ENCODE measurements around the gene HTR2B.

HTR2B gene

GRCh38 chr2:231124838-231125568 lies at the start of gene HTR2B:
Gene HTR2B (minus strand): TSS chr2:231125042. CDS start chr2:231123764, 1,278 bp downstream.
- TF ChIP-seq CTCF (IDR thresholded peaks at IDR 0.05; ENCODE audit: insufficient read depth, low read depth, low read length, missing control alignments) = no peak
- no peak within 1 kb of the TSS for H3K4me3 ChIP-seq (ENCODE audit: low read length)
- no peak for DNase-seq (ENCODE audit: low read depth)

GRCh38 chr2:231174211-231174651 lies 49.4 kb upstream of the HTR2B start:
- H3K4me3 ChIP-seq (ENCODE audit: low read length) = no peak overlapping the region
- no peak for TF ChIP-seq CTCF (IDR thresholded peaks at IDR 0.05; ENCODE audit: insufficient read depth, low read depth, low read length, missing control alignments)
- no peak for DNase-seq (ENCODE audit: low read depth)

DNA sequence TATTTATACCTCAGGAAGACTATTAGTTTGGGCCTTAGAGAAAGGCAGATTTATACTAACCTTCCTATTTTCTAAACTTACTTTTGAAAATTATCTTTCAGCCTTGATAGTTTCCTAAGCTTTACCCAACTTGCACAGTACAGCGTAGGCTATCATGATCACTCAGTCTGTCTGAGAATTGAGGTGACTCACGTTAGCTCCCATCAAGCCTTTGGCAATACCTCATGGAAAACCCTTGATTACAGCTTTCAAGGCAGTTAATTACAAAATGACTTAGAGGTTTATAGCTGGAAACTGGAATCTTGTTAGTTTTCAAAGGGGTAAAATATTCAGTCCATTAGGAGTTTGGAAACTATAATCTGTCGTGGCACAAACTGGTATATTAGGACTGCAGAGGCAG lies 47.2 kb upstream of the HTR2B start:
- no peak for DNase-seq (ENCODE audit: low read depth)
- TF ChIP-seq CTCF (IDR thresholded peaks at IDR 0.05; ENCODE audit: insufficient read depth, low read depth, low read length, missing control alignments) = no peak

DNA sequence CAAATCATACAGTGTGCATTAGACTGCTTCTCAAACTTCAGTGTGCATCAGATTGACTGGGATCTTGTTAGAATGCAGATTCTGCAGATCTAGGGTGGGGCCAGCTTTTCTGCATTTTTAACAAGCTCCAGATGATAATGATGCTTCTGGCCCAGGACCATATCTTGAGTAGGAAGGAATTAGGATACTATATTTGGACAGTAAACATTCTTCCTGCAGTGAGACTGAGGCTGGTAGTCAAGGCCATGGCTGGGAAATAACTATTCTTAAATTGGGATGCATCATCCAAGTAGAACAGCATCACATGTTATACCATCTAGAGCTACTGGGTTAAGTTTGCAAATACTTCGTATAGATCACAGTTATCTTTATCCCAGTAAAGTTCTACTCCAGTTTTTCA lies 45.2 kb upstream of the HTR2B start:
- no peak for TF ChIP-seq CTCF (IDR thresholded peaks at IDR 0.05; ENCODE audit: insufficient read depth, low read depth, low read length, missing control alignments)

More for the DNA sequence above, 47.2 kb upstream of the HTR2B start:
- H3K4me3 ChIP-seq (ENCODE audit: low read length) = no peak overlapping the region

GRCh38 chr2:231169488-231169887 lies 44.6 kb upstream of the HTR2B start:
- DNase-seq (ENCODE audit: low read depth) = no peak
- no peak overlapping the region for H3K4me3 ChIP-seq (ENCODE audit: low read length)
- TF ChIP-seq CTCF (IDR thresholded peaks at IDR 0.05; ENCODE audit: insufficient read depth, low read depth, low read length, missing control alignments) = no peak

More for the DNA sequence above, 45.2 kb upstream of the HTR2B start:
- no peak overlapping the region for H3K4me3 ChIP-seq (ENCODE audit: low read length)
- no peak for DNase-seq (ENCODE audit: low read depth)

DNA sequence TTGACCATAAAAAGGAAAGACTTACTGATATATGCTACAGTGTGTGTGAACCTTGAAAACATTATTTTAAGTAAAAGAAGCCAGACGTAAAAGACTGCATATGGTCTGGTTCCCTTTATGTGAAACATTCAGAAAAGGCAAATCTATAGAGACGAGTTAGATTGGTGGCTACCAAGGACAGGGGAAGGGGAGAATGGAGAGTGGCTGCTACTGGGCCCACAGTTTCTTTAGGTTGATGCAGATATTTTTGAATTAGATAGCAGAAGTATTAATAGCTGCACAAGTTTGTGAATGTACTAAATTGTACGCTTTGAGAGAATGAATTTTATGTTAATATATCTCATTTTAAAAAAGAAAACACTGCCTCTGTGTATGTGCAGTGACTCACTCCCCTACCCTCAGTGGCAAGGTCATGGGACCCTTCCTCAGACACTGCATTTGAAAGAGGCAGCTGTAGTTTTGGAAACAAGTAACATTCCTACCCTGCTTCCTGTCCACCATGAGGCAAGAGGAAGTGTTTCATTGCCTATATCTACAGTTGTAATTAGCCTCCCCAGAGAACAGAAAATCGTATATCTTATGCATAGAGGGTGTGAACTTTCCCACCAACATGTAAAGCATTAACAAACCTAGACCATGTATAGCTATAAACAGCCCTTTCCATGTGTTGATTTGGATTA lies 43.8 kb upstream of the HTR2B start:
- no peak for DNase-seq (ENCODE audit: low read depth)
- no peak for TF ChIP-seq CTCF (IDR thresholded peaks at IDR 0.05; ENCODE audit: insufficient read depth, low read depth, low read length, missing control alignments)
- H3K4me3 ChIP-seq (ENCODE audit: low read length) = no peak overlapping the region

All from epithelial cell of esophagus (primary cell).